Measurements from ENCODE around the gene GMDS. TPM values are rescaled to one million over a fixed set of nuclear protein-coding genes. Genes with fewer than 3 reads are reported as not detected.
A peak's percentile ranks its signal among the peaks of the same experiment; 100 is the strongest.

Gene GMDS
- total and polyA plus RNA-seq, 2 of the 4 experiments (the other 2 are of a cell fraction), result 7.3 to 21.9 TPM

DNA sequence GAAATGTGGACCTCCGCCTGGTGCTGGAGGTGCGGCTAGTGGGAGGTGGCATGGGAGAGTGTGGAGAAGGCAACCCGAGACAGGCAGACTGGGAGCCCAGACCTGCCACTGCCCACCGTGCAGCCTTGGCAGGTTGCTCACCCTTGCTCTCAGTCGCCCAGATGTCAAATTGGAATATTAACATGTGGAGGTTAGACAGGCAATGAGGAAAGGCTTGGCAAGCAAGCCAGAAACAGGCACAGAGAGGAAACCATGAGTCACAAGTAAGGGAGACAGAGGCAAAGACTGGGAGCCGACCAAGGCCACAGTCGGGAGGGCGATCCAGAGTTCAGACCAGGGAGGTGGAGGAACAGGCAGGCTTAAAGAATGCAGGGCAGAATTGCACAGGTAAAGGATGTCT lies 457.5 kb downstream of the GMDS start:
- no peak overlapping the region for H2BK5ac ChIP-seq (ENCODE audit: low read depth, low read length, poor library complexity, severe bottlenecking)
- no peak overlapping the region for H3K9ac ChIP-seq (ENCODE audit: low read depth, low read length)
- dilution Hi-C loops (cut with HindIII; ENCODE audit: low sequenced_read_pairs, unreplicated experiment), result no loop called here
- no peak overlapping the region for H2AK9ac ChIP-seq (replicated peaks; ENCODE audit: low read depth, low read length, poor library complexity)
- no peak overlapping the region for H2BK15ac ChIP-seq (ENCODE audit: low read depth, low read length)
- TF ChIP-seq, protein P1, sequence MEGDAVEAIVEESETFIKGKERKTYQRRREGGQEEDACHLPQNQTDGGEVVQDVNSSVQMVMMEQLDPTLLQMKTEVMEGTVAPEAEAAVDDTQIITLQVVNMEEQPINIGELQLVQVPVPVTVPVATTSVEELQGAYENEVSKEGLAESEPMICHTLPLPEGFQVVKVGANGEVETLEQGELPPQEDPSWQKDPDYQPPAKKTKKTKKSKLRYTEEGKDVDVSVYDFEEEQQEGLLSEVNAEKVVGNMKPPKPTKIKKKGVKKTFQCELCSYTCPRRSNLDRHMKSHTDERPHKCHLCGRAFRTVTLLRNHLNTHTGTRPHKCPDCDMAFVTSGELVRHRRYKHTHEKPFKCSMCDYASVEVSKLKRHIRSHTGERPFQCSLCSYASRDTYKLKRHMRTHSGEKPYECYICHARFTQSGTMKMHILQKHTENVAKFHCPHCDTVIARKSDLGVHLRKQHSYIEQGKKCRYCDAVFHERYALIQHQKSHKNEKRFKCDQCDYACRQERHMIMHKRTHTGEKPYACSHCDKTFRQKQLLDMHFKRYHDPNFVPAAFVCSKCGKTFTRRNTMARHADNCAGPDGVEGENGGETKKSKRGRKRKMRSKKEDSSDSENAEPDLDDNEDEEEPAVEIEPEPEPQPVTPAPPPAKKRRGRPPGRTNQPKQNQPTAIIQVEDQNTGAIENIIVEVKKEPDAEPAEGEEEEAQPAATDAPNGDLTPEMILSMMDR (conservative IDR thresholded peaks at IDR 0.05; ENCODE audit: low read depth, low read length), result no peak
- TF ChIP-seq BHLHE40 (IDR thresholded peaks at IDR 0.05; ENCODE audit: low read depth, low read length), result no peak
- TF ChIP-seq NFE2L2 (IDR thresholded peaks at IDR 0.05; ENCODE audit: low read depth, low read length), result no peak
- no peak for TF ChIP-seq ELK1 (IDR thresholded peaks at IDR 0.05; ENCODE audit: borderline replicate concordance, low read depth, low read length)
- TF ChIP-seq FOS (IDR thresholded peaks at IDR 0.05; ENCODE audit: low read depth, low read length), result no peak
- no peak for TF ChIP-seq POLR2A (IDR thresholded peaks at IDR 0.05; ENCODE audit: low read depth, low read length)
- no peak for TF ChIP-seq MXI1 (IDR thresholded peaks at IDR 0.05; ENCODE audit: borderline replicate concordance, low read depth, low read length)
- no peak for TF ChIP-seq MAZ (IDR thresholded peaks at IDR 0.05; ENCODE audit: borderline replicate concordance, low read depth, low read length)
- no peak for TF ChIP-seq RAD21 (IDR thresholded peaks at IDR 0.05; ENCODE audit: low read length)
- TF ChIP-seq, protein P2, sequence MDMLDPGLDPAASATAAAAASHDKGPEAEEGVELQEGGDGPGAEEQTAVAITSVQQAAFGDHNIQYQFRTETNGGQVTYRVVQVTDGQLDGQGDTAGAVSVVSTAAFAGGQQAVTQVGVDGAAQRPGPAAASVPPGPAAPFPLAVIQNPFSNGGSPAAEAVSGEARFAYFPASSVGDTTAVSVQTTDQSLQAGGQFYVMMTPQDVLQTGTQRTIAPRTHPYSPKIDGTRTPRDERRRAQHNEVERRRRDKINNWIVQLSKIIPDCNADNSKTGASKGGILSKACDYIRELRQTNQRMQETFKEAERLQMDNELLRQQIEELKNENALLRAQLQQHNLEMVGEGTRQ (IDR thresholded peaks at IDR 0.05; ENCODE audit: low read depth, low read length), result no peak
- no peak for TF ChIP-seq MAFK (IDR thresholded peaks at IDR 0.05; ENCODE audit: low read depth, low read length)
- TF ChIP-seq CHD1 (IDR thresholded peaks at IDR 0.05; ENCODE audit: low read depth, low read length), result no peak
- TF ChIP-seq RCOR1 (IDR thresholded peaks at IDR 0.05; ENCODE audit: insufficient replicate concordance, low read length), result no peak
- TF ChIP-seq CEBPB (IDR thresholded peaks at IDR 0.05; ENCODE audit: low read depth, low read length), result no peak
- no peak for TF ChIP-seq SMC3 (IDR thresholded peaks at IDR 0.05; ENCODE audit: low read depth, low read length)
- no peaks in the 10 kb centered on the region for H3K27me3 ChIP-seq (ENCODE audit: control insufficient read depth, insufficient read depth, low read length)
- ATAC-seq (ENCODE audit: low read depth) (peak; percentile 63), DNase-seq (peak; percentile 65)
- peaks cover 3% of the 10 kb centered on the region; the same call in 1 of the 2 replicates for H3K9me1 ChIP-seq (ENCODE audit: insufficient read depth, low read length)
- H2BK20ac ChIP-seq (ENCODE audit: low read depth, low read length), result no peak overlapping the region
- in situ Hi-C loops (cut with MboI; ENCODE audit: low sequenced_read_pairs), result no loop called here
- no peak overlapping the region for H3K18ac ChIP-seq (ENCODE audit: low read depth, low read length)
- CTCF ChIA-PET, result no interaction called here
- H3K9me3 ChIP-seq (ENCODE audit: control insufficient read depth, insufficient read depth, low read length), result no peaks in the 10 kb centered on the region
- no peaks in the 10 kb centered on the region for H4K20me1 ChIP-seq (ENCODE audit: insufficient read depth, low read length)
- no peak overlapping the region for H3K56ac ChIP-seq (ENCODE audit: extremely low read depth, insufficient read depth, low read length)
- H2AK5ac ChIP-seq (ENCODE audit: low read depth, low read length), result no peak overlapping the region
- H4K91ac ChIP-seq (ENCODE audit: insufficient read depth, low read depth, low read length), result no peak overlapping the region
- no peak overlapping the region for H3K4me2 ChIP-seq (ENCODE audit: low read depth, low read length)
- no peak overlapping the region for H2AFZ ChIP-seq (replicated peaks; ENCODE audit: low read length, poor library complexity)
- H3K23ac ChIP-seq (ENCODE audit: low read depth, low read length), result no peak overlapping the region
- no peak overlapping the region for H3K14ac ChIP-seq (replicated peaks; ENCODE audit: low read depth, low read length)
- H3K4me1 ChIP-seq (ENCODE audit: control insufficient read depth, insufficient read depth, low read length), result peaks cover 4% of the 10 kb centered on the region
- H4K8ac ChIP-seq (ENCODE audit: low read depth in 2 of 2, low read length in 2 of 2), result no peak overlapping the region
- BruUV-seq (replicated peaks), result no TSS peak
- no peaks in the 10 kb centered on the region for H3K79me1 ChIP-seq (ENCODE audit: low read depth in 1 of 2, low read length in 2 of 2)
- intact Hi-C loops (cut with micrococcal nuclease), result no loop called here
- WGBS, 2 experiments (ENCODE audit: extremely low coverage in 2 of 2, insufficient read length in 1 of 2), result no CpG with 5 or more reads among the region's 8 CpGs
- H2BK120ac ChIP-seq (ENCODE audit: low read depth, low read length), result no peak overlapping the region
- H3K36me3 ChIP-seq (ENCODE audit: control insufficient read depth, insufficient read depth, low read length), result no peaks in the 10 kb centered on the region
- H3K4me3 ChIP-seq (ENCODE audit: insufficient read depth, low read depth, low read length), result no peak overlapping the region
- H4K5ac ChIP-seq (ENCODE audit: low read depth, low read length), result no peak overlapping the region
- no peak overlapping the region for H3K27ac ChIP-seq (ENCODE audit: insufficient read depth, low read length)
- POLR2A ChIA-PET (ENCODE audit: unreplicated experiment), result no interaction called here
- no peak overlapping the region for H3K4ac ChIP-seq (ENCODE audit: low read depth, low read length)
